Osteoblast (primary cell): ENCODE data around the gene ANO2. TPM values are rescaled to one million over a fixed set of nuclear protein-coding genes. Genes with fewer than 3 reads are reported as not detected.

Source experiments
- DNase-seq: peaks from one replicate; pipeline ENCODE4 v3.0.0; 2011; ENCODE audit warnings: low spot score, mixed read lengths; ENCODE audit not compliant: insufficient read length; ENCODE audit errors: missing footprints
- H2AFZ ChIP-seq: 2 replicates; pipeline ENCODE4 v1.6.0; 2011; ENCODE audit warnings: mild to moderate bottlenecking, low read length
- H3K27ac ChIP-seq: 2 replicates; pipeline ENCODE4 v1.5.1; 2011; ENCODE audit warnings: mild to moderate bottlenecking, low read depth, low read length, moderate library complexity
- H3K27me3 ChIP-seq: 2 replicates; pipeline ENCODE4 v1.6.0; 2012; ENCODE audit warnings: mild to moderate bottlenecking, control low read depth, inconsistent platforms, low read length, moderate library complexity; ENCODE audit not compliant: insufficient read depth
- H3K36me3 ChIP-seq: 2 replicates; pipeline ENCODE4 v1.5.1; 2011; ENCODE audit warnings: mild to moderate bottlenecking, low read length, control low read depth, moderate library complexity; ENCODE audit not compliant: insufficient read depth
- H3K4me1 ChIP-seq: 2 replicates; pipeline ENCODE4 v1.5.1; 2011; ENCODE audit warnings: mild to moderate bottlenecking, low read length, control low read depth, moderate library complexity; ENCODE audit not compliant: insufficient read depth
- H3K4me2 ChIP-seq: 2 replicates; pipeline ENCODE4 v1.6.0; 2011; ENCODE audit warnings: mild to moderate bottlenecking, low read length; ENCODE audit not compliant: insufficient read depth
- H3K4me3 ChIP-seq: fragments of 200-600 bp; sonication (generic); 3 replicates; pipeline ENCODE4 v1.5.1; 2012; ENCODE audit warnings: mild to moderate bottlenecking, low read length, inconsistent platforms; ENCODE audit not compliant: insufficient read depth
- H3K79me2 ChIP-seq: 2 replicates; pipeline ENCODE4 v1.6.0; 2012; ENCODE audit warnings: mild to moderate bottlenecking, low read length, control low read depth, inconsistent platforms; ENCODE audit not compliant: insufficient read depth
- H3K9me3 ChIP-seq: 2 replicates; pipeline ENCODE4 v1.5.1; 2011; ENCODE audit warnings: low read depth, low read length, control low read depth
- H4K20me1 ChIP-seq: 2 replicates; pipeline ENCODE4 v1.6.0; 2012; ENCODE audit warnings: mild to moderate bottlenecking, low read length, control low read depth; ENCODE audit not compliant: insufficient read depth
- CTCF ChIP-seq: IDR thresholded peaks from 2 replicates; pipeline ENCODE4 v1.5.1; 2011; ENCODE audit warnings: mild to moderate bottlenecking, low read depth, low read length, moderate library complexity; ENCODE audit errors: extremely low read depth
- total RNA-seq: library from RNA; depleted of rRNA; stranded (reverse); fragments of >200 nt; gene quantifications from 2 replicates; pipeline ENCODE4 v1.2.3, GENCODE V29; 2012

The ANO2 gene
- total RNA-seq, 1 donor, result under 0.01 TPM

GRCh38 chr12:5746036-5746908, 198.8 kb downstream of the ANO2 start:
- H3K4me3 ChIP-seq, result no peak overlapping the region
- no peaks in the 10 kb centered on the region for H3K4me1 ChIP-seq
- no peaks in the 10 kb centered on the region for H3K79me2 ChIP-seq
- H4K20me1 ChIP-seq, result no peaks in the 10 kb centered on the region
- H3K9me3 ChIP-seq, result no peaks in the 10 kb centered on the region
- no peak overlapping the region for H2AFZ ChIP-seq
- H3K27me3 ChIP-seq, result no peaks in the 10 kb centered on the region
- H3K4me2 ChIP-seq, result no peak overlapping the region
- H3K27ac ChIP-seq, result no peak overlapping the region
- H3K36me3 ChIP-seq, result no peaks in the 10 kb centered on the region
- TF ChIP-seq CTCF, result no peak
- no peak for DNase-seq

GRCh38 chr12:5745251-5745888, 199.7 kb downstream of the ANO2 start:
- peak; percentile 63 for DNase-seq

GRCh38 chr12:5742258-5742657, 202.8 kb downstream of the ANO2 start:
- no peak for DNase-seq
- Histone ChIP-seq H3K4me3 (no peak overlapping the region), H4K20me1 (no peaks in the 10 kb centered on the region), H3K36me3 (no peaks in the 10 kb centered on the region), H3K4me2 (no peak overlapping the region), H3K27me3 (no peaks in the 10 kb centered on the region), H2AFZ (no peak overlapping the region), H3K79me2 (no peaks in the 10 kb centered on the region), H3K9me3 (no peaks in the 10 kb centered on the region), H3K27ac (no peak overlapping the region), H3K4me1 (no peaks in the 10 kb centered on the region)
- no peak for TF ChIP-seq CTCF

More at GRCh38 chr12:5745251-5745888, 199.7 kb downstream of the ANO2 start:
- Histone ChIP-seq H3K79me2 (no peaks in the 10 kb centered on the region), H2AFZ (no peak overlapping the region), H3K4me1 (no peaks in the 10 kb centered on the region), H4K20me1 (no peaks in the 10 kb centered on the region), H3K27ac (no peak overlapping the region), H3K9me3 (no peaks in the 10 kb centered on the region), H3K4me3 (no peak overlapping the region), H3K4me2 (no peak overlapping the region), H3K27me3 (no peaks in the 10 kb centered on the region), H3K36me3 (no peaks in the 10 kb centered on the region)
- TF ChIP-seq CTCF, result peak; percentile 63

- Histone ChIP-seq H3K4me3 (no peak overlapping the region), H4K20me1 (no peaks in the 10 kb centered on the region), H2AFZ (no peak overlapping the region), H3K36me3 (no peaks in the 10 kb centered on the region), H3K79me2 (no peaks in the 10 kb centered on the region), H3K9me3 (no peaks in the 10 kb centered on the region), H3K27ac (no peak overlapping the region), H3K4me1 (no peaks in the 10 kb centered on the region), H3K4me2 (no peak overlapping the region), H3K27me3 (no peaks in the 10 kb centered on the region)
- no peak for DNase-seq
- no peak for TF ChIP-seq CTCF
These were observed 205.1 kb downstream of the ANO2 start for GRCh38 chr12:5739917-5740316.
